Lower leg skin (tissue), 4 donors: ENCODE results near the gene CPA1. TPM values are rescaled to one million over a fixed set of nuclear protein-coding genes. Genes with fewer than 3 reads are reported as not detected.

Source experiments
- DNase-seq, 2 donors: peaks; one replicate each; pipeline ENCODE4 v3.0.0-alpha.2; 2019; ENCODE audit warnings: low spot score in 2 of 2
- H3K4me3 ChIP-seq: fragments of 200-600 bp; sonication (generic); 2 replicates; pipeline ENCODE4 v1.5.1; 2017; ENCODE audit warnings: mild to moderate bottlenecking, low read depth; ENCODE audit not compliant: poor library complexity, severe bottlenecking
- POLR2A ChIP-seq, 2 donors: fragments of 450-650 bp; IDR thresholded peaks; one replicate each; pipeline ENCODE4 v1.6.1; 2016 to 2017; ENCODE audit warnings: antibody characterized with exemption in 2 of 2, mild to moderate bottlenecking in 1 of 2, moderate library complexity in 1 of 2
- WGBS, 2 donors: methylation state at CpG; one replicate each; pipeline ENCODE4 v1.1.5; 2018; 5-methylcytosine and 5-hydroxymethylcytosine counted together
- intact Hi-C: fragments of 100-400 bp; cut with DNase I; formaldehyde crosslinking; loops from one replicate; pipeline ENCODE4 v1.15.0; 2023; ENCODE audit warnings: low total_unique reads
- total RNA-seq, 4 donors: library from RNA; depleted of rRNA; stranded (reverse); fragments of >200 nt; gene quantifications; one replicate each; pipeline ENCODE4 v1.1.0, GENCODE V29; 2016
- TF ChIP-seq, protein P1 (sequence below), 3 donors: fragments of 450-650 bp; IDR thresholded peaks; one replicate each; pipeline ENCODE4 v1.5.1; 2016; ENCODE audit warnings: antibody characterized with exemption in 3 of 3, mild to moderate bottlenecking in 3 of 3, moderate library complexity in 2 of 3

Gene CPA1
- total RNA-seq, 4 donors from 2014 or later, result 1.8 TPM; not detected in 3

DNA sequence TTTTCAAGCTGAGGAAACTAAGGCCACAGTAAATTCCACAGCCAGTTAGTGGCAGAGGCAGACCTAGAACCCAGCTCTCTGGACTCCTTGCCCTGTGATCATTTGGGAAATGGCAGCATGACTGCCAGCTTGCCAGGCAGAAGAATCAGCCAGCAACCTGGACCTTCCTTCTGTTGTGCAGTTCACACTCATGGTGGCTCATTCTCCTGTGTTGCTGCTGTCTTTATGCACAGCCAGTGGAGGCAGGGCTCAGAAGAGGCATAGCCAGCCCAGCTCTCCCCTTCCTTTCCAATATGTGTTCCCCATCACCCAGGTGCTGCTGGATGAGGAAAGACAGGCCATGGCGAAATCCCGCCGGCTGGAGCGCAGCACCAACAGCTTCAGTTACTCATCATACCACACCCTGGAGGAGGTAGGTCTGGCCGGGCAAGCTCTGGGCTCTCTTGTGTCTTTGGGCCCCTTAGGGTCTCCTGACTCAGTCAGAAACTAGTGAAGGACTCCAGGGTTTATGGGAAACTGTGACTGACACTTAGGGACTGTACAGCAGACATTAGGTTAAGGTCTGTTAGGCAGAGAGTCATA lies 20.9 kb upstream of the CPA1 start:
- TF ChIP-seq POLR2A (IDR thresholded peaks at IDR 0.05), result no peak
- TF ChIP-seq, protein P1, sequence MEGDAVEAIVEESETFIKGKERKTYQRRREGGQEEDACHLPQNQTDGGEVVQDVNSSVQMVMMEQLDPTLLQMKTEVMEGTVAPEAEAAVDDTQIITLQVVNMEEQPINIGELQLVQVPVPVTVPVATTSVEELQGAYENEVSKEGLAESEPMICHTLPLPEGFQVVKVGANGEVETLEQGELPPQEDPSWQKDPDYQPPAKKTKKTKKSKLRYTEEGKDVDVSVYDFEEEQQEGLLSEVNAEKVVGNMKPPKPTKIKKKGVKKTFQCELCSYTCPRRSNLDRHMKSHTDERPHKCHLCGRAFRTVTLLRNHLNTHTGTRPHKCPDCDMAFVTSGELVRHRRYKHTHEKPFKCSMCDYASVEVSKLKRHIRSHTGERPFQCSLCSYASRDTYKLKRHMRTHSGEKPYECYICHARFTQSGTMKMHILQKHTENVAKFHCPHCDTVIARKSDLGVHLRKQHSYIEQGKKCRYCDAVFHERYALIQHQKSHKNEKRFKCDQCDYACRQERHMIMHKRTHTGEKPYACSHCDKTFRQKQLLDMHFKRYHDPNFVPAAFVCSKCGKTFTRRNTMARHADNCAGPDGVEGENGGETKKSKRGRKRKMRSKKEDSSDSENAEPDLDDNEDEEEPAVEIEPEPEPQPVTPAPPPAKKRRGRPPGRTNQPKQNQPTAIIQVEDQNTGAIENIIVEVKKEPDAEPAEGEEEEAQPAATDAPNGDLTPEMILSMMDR (IDR thresholded peaks at IDR 0.05), result no peak
- WGBS, 2 donors, result 72 to 95% methylated on average over 2 to 5 of the region's 5 CpGs
- intact Hi-C loops, result no loop called here
- peak in 1 of 2 donors; percentile 82 for DNase-seq
- H3K4me3 ChIP-seq, result no peak overlapping the region

DNA sequence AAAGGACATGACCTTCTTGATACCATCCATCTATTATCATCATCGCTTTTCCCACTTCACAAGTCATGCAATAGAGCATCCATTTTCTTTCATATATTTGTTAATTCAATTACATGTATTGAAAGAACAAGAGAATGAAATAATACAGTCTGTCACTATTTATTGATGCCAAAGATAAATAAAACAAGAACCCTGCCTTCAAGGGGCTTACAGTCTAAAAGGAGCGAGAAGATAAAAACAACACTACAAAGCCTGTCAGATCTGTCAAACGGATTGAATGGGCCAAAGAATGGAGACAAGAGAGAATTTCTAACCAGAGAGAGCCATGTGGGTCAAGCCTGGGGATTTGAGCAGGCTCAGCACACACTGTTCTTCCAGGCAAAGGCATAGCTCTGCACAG lies 19.8 kb upstream of the CPA1 start:
- TF ChIP-seq POLR2A (IDR thresholded peaks at IDR 0.05), result no peak
- TF ChIP-seq, protein P1 (IDR thresholded peaks at IDR 0.05), result no peak
- intact Hi-C loops, result no loop called here

DNA sequence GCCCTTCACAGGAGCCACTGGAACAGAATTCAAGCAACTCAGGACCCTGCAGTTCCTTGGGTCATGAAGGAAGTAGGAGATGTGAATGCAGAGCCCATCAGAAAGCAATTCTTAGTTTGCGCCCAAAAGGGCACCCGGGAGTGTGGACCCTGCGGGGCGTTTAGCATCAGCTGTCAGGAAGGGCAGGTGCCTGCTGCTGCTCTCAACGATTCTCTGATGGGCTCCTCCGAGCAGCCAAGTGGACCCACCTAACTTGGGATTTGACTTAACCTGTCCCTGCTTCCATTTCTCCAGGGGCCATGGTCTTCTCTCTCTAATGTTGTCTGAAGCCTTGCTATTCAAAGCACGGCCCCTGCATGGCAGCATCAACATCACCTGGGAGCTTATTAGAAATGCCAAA lies 18.6 kb upstream of the CPA1 start:
- TF ChIP-seq, protein P1 (IDR thresholded peaks at IDR 0.05), result no peak
- no peak for TF ChIP-seq POLR2A (IDR thresholded peaks at IDR 0.05)
- intact Hi-C loops, result no loop called here
- 88 to 93% methylated on average over 7 of the region's 7 CpGs for WGBS, 2 donors
- no peak overlapping the region for H3K4me3 ChIP-seq
- DNase-seq, result no peak

More for the DNA sequence above, 19.8 kb upstream of the CPA1 start:
- H3K4me3 ChIP-seq, result no peak overlapping the region
- WGBS, 2 donors, result 94 to 98% methylated on average over 3 of the region's 3 CpGs
- no peak for DNase-seq

DNA sequence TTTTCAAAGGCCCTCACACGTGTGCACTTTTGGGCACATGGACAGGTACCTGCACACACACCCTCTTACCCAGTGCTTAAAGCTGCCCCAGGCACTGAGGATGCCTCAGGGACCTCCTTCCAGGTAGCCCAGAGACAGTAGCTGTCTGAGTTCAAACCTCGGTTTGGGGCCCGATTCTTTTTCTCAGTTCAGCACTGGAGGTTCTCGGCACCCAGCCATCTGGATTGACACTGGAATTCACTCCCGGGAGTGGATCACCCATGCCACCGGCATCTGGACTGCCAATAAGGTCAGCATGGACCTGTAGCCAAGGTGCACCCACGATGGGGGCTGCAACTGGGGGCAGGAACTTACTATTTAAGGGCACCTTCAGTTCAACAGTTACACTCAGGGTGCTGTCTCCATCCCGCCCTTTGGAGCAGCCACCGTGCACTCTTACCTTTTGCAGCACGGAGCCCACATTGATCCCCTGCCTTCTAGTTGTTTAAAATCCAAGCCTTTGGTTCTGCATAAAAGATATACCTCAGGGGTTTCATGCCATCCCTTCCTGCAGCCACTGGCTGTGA lies 18.0 kb upstream of the CPA1 start:
- H3K4me3 ChIP-seq, result no peak overlapping the region
- peak in 1 of 2 donors; percentile 82 for DNase-seq
- WGBS, 2 donors, result 92 to 98% methylated on average over 9 to 10 of the region's 10 CpGs
- TF ChIP-seq, protein P1 (IDR thresholded peaks at IDR 0.05), result no peak
- no peak for TF ChIP-seq POLR2A (IDR thresholded peaks at IDR 0.05)
- intact Hi-C loops, result no loop called here

DNA sequence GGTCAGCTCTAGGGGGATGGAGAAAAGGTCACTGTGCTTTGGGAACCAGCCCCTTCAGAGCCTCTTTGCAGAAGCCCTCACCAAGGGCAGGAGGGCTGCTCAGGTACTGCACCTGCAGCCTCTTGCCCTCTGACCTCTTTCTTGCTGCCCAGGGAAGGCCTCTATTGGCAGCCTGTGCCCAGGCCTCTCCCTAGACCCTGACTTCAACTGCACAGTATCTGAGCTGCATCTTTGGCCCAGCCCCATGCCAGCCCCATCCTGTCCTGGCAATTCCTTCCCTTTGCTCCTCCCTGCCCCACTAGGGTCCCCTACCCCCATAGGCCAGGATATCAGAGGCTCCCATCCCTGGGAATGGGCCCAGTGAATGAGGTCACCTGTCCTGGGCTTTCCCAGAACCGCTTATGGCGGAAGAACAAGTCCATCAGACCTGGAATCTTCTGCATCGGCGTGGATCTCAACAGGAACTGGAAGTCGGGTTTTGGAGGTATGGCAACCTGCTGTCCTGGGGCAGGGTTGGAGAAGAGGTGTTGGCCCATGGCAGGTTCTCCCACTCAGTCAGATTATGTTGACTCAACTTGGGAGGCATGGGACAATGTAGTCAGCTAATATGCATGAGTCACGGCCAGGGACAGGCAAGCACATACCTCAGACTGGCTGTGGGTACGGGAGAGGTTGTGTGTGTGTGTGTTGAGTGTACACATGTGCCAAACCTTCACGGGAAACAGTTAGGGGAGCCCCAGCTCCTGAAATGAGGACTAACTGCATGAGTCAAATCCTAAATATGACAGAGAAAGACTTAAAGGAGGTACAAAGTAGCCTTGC lies 17.1 kb upstream of the CPA1 start:
- no peak for TF ChIP-seq POLR2A (IDR thresholded peaks at IDR 0.05)
- TF ChIP-seq, protein P1 (IDR thresholded peaks at IDR 0.05), result no peak
- DNase-seq, result peak in 1 of 2 donors; percentile 55
- intact Hi-C loops, result no loop called here
- 51 to 62% methylated on average over 8 of the region's 8 CpGs for WGBS, 2 donors
- H3K4me3 ChIP-seq, result no peak overlapping the region
